HG02870 (cell line): ENCODE results near the gene H2BK1.

Source experiments
- ATAC-seq: cut with Tn5 transposase; IDR thresholded peaks from one replicate; pipeline ENCODE4 v1.9.1; 2021; ENCODE audit warnings: mild to moderate bottlenecking, moderate library complexity; ENCODE audit not compliant: unreplicated experiment

The H2BK1 gene

DNA sequence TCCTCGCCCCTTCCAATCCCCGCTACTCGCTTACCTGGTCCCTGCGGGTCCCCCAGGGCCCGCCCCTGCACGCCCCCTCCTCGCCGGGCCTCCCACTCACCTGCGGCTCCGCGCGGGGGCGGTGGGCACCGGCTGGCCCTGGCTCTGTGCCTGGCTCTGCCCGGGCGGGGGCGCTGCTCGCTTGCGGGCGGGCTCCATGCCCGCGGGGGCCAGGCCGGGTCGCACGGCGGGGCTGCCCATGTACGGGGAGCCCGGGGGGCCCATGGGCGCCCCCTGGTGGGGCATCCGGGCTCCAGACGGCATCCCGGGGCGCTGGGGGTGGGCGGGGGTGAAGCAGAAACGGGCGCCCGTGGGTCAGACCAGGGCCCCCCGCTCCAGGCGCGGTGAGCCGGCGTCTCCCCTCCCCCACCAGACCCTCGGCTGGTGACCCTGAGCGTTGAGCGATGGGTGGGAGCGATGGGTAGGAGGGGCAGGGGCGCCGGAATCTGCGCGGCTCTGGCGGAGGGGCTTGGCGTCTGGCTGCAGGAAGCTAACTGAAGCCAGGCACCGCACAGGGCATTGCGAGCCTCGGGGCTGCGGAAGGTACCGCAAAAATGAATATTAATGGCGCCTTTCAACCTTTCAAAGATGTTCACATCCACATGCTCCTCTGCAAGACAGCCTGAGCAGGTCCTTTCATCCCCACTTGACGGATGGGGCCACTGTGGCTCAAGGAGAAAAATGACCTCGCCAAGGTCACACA is 35.2 kb upstream of the H2BK1 start:
- no peak for ATAC-seq

DNA sequence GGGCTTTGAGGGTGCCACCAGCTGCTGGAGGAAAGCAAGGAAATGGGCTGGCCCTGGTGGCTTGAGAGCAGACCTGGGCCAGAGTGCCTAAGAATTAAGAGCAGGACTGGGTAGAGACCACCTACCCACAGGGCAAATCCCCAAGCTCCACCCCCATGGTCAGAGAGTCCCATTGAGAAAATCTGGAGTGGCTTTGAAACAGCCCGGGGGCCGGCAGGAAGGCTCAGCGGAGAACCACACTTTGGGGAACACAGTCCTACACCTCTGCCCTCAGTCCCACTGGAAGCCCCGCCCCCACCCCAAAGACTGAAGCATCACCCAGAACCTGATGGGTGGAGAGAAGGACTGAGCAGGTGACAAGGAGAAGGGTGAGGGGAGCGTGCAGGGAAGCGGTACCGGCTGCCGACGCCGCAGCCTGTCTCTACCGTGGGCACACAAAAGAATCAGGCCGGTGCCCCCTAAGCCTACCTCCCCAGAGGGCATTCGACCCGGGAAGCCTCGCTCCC is 34.6 kb upstream of the H2BK1 start:
- ATAC-seq, result no peak

DNA sequence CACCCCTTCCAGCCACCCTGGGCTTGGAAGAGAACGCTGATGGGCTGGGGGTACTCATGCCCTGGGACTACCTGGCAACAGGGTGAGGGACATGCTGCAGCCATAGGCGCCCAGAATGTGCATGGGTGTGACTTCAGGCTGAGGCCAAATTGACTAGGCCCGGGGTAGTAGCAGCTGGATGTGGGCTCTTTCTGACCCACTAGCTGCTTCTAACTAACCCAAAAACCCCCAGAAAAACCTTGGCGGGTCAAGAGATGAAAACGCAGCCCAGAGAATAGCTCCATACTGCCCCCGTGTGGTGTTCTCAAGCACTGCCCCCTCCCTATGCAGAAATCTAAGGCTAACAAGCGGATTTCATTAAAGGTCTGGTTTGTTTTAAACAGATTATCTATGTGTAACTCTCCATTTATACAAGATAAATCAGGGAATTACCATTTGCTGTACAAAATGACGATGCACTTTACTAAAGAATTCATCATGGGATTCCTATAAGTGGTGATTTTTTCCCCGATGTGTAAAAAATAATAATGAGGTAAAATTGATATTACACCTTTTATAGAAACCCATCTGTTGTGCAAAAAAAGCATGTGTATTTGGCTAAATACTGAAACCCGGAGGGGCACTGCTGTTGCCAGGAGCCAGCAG is 34.0 kb upstream of the H2BK1 start:
- ATAC-seq, result no peak

DNA sequence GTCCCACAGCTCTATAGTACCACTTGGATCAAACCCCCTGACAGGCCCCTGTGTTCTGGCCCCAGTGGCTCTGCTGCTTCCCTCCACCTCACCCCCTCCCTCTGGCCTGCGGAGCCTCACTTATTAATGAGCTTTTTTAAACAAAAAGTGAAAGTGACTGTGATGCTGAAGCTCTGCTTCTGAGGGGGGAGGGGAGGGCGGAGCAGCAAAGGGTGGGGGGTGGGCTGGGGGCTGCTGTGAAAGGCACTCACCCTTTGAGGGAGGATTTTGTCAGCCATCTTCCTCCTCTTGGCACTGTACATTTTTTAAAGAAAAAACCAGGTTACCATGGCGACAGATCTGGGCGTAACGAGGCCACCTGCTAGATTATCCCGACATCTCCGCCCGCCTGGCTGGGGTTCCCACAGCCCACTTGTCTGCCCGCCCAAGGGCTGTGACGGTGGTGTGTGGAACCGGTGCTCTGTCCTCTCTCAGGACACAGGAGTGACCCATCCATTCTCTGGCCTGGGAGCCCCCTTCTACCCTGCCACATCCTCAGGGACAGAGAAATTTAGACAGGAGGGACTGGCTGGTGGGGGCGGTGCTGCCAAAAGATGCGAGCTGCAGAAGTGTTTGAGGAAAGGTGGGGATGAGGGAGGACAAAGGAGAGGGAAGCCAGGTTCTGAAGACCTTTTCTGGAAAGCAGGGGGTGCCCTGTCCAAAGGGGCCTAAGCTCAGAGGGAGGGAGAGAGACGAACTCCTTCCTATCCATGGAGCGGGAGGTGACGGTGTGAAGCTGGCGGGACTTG is 33.3 kb upstream of the H2BK1 start:
- no peak for ATAC-seq

DNA sequence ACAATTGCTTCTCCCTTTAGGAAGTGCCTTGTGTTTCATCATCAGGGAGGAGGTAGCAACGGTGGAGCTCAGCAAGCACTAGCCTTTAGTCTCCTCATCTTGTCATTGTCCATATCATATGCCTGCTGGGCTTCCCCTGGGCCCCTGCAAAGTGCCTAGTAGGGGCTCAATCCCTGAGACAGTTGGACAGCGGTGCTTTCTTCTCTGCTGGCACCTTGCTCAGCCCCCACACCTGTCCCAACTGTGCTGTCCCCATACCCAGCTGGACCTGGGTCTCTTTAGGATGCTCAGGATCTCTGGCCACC is 32.7 kb upstream of the H2BK1 start:
- ATAC-seq, result no peak

DNA sequence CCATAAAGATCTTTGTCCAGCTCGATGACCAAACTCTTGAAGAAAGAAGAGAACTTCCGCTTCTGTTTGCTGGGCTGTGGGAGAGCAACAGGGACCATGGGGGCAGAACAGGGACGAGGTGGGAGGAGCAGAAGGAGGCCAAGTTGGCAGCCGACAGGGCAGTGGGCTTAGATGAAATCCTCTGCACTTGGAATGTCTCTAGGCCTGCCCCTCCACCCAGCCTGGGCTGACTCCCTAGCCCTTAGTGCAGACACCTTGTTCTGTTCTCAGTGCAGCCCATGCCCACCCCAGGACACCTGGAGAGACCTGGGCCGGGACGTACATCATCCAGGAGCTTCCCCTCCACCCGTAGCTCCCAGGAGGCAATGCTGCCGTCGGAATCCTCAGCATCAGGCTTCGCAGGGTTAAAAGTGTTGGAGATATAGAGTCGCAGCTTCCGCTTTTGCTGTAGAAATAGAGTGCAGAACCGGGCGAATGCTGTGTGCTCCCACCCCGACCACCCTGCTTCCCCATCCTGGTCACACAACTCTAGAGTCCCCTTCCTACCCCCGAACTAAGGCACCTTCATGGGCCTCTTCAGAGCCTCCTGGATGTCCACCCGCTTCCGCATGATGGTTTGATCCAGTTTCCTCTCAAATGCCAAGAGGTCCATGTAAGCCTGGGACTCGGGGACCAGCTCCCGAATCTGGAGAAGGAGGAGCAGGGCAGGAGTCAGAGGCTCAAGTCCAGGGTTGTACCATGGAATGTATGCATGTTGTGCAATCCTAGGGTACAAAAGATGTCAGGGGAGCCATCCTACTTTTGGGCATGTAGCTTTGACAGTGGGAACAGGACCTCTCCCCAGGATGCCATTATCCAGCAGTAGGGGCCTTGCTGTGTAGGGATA is 32.1 kb upstream of the H2BK1 start:
- ATAC-seq, result no peak

DNA sequence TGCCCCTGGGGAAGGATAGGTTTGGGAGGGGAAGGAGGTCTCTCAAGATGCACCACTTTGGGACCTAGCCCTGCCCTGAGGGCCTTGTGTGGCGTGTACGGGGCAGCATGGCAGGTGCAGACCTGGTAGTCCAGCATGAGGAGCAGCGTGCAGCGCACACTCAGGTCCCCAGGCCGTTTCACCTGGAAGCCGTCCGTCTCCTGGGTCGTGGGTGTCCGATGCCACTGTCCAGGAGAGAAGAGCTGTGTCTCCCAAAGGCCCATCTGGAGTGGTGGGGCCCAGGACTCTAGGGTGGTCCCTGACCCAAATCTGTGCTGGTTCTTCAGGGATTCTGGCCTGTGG is 31.4 kb upstream of the H2BK1 start:
- ATAC-seq, result no peak

DNA sequence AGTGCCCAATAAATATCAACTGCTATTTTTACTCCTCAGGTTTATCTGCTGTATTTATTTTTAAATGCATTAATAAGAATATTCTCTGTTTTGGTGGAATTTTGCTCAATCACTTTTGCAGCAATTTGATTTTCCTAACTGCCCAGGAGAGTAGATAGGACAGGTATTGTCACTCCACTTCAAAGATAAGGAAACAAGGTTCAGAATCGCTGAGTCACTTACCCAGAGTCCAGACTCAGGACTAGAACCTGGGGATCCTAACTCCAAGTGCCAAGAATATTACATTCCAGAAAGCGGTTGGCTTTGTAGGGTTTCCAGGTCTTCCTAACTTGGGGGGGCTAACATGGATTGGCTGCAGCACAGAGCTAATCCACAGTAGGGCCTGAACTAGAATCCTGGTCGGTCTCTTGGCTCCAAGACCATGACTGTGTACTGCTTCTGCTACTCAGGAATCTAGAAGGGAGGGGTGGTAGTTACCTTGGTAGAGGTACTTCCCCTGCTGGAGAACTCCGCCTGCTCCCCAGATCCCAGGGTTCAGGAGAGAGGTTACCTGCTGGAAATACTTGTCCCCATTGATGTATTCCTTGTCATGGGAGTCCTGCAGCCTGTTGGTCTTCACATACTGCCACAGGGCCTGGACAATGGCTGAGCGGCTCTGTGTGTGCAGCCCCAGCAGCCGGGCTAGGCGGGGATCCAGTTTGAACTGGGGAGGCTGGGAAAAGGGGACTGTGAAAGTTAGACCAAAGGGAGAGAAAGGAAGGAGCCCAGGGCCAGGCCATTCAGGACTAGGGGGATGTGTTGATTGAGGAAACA is 30.9 kb upstream of the H2BK1 start:
- ATAC-seq, result no peak

DNA sequence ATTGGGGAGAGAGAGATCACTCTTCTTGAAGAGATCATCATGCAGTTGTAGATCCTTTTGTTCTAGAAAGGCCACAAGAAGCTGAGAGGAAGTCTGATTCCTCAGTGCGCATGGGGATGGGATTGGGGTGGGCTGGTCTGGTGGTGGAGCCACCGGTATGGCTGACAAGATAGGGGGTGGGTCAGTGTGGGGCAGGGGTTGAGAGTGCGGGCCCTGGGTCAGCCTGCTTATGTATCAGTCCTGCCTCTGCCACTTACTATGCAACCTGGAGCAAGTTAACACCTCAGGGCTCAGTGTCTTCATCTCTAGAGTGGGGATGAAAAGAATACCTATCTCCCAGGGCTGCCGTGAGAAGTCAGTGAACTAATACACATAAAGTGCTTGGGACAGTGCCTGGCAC is 30.2 kb upstream of the H2BK1 start:
- ATAC-seq, result no peak

DNA sequence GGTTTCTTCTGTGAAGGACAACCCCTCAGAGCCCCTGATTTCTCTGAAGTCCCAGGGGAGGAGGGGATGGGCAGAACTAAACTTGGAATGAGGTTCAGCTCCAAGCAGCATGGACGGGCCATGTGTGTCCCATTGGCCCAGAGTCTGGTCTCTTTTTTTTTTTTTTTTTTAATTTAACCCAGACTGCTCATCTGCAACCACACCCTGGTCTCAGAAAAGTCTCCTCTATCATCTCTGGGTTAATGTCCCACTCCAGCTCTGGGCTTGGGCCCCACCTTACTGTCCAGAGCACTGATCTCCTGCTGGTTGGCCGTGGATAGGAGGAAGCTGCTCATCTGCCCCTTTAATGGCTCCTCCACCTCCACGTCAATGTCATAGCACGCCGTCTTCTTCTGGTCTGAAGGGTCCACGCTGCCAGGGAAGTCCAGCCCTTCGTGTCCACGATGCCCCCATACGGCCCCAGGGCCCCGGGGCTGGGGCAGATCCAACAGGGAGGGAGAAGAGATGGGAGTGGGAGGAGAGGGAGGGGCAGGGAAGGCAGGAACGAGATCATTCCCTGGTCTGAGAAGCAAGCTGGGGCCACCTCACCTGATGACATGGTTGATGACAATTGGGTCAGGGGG is 29.7 kb upstream of the H2BK1 start:
- ATAC-seq, result no peak

DNA sequence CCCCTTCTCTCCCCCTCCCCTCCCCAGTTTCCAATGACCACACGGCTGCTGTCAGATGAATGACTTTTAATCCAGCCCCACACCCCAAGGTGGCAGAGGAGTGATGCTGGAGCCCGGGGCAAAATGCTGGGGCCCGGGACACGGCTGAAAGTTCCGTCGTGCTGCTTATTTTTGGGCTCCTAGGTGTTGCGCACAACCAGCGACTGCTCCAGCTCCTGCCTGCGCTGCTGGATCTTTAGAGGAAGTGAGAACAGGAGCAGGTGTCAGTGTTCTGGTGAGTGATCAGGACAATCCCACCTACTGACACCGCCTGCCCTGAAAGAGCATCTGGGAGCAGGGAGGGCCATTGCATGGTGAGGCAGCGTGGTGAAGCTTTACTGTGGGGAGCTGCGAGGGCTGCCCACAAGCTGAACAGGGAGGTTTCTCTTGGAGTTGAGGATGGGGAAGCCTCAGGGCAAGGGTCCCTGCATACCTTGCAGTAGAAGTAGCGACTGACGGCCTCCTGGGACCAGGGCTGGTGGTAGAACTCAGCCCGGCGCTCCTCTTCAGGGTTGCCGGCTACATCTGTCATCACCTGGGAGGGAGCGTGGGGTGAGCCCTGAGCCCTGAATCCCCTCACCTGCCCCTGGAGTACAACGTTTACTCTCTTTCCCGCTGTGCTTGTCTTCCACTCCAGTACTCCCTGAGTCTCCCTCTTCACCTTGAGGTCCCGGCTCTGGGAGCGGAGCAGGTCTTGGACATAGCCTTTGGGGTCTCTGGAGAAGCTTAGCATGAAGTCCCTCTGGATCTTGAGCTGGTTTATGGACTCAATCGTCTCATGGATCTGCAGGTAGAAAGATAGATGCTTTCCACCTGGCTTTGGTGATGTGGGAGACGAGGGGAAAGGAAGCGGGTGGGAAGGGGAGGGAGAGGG is 28.9 kb upstream of the H2BK1 start:
- no peak for ATAC-seq

DNA sequence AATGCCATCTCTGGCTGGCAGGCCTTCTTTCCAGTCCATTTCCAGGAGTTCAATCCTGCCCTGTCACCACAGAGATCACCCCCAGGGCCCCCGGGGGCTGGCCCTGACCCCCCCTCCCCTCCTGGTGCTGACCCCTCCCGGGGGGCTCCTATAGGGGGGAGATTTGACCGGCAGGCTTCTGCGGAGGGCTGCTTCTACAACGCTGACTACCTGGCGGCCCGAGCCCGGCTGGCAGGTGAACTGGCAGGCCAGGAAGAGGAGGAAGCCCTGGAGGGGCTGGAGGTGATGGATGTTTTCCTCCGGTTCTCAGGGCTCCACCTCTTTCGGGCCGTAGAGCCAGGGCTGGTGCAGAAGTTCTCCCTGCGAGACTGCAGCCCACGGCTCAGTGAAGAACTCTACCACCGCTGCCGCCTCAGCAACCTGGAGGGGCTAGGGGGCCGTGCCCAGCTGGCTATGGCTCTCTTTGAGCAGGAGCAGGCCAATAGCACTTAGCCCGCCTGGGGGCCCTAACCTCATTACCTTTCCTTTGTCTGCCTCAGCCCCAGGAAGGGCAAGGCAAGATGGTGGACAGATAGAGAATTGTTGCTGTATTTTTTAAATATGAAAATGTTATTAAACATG is 28.0 kb upstream of the H2BK1 start:
- no peak for ATAC-seq

DNA sequence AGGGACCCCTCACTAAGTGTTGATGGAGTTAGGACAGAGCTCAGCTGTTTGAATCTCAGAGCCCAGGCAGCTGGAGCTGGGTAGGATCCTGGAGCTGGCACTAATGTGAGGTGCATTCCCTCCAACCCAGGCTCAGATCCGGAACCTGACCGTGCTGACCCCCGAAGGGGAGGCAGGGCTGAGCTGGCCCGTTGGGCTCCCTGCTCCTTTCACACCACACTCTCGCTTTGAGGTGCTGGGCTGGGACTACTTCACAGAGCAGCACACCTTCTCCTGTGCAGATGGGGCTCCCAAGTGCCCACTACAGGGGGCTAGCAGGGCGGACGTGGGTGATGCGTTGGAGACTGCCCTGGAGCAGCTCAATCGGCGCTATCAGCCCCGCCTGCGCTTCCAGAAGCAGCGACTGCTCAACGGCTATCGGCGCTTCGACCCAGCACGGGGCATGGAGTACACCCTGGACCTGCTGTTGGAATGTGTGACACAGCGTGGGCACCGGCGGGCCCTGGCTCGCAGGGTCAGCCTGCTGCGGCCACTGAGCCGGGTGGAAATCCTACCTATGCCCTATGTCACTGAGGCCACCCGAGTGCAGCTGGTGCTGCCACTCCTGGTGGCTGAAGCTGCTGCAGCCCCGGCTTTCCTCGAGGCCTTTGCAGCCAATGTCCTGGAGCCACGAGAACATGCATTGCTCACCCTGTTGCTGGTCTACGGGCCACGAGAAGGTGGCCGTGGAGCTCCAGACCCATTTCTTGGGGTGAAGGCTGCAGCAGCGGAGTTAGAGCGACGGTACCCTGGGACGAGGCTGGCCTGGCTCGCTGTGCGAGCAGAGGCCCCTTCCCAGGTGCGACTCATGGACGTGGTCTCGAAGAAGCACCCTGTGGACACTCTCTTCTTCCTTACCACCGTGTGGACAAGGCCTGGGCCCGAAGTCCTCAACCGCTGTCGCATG is 27.2 kb upstream of the H2BK1 start:
- no peak for ATAC-seq

DNA sequence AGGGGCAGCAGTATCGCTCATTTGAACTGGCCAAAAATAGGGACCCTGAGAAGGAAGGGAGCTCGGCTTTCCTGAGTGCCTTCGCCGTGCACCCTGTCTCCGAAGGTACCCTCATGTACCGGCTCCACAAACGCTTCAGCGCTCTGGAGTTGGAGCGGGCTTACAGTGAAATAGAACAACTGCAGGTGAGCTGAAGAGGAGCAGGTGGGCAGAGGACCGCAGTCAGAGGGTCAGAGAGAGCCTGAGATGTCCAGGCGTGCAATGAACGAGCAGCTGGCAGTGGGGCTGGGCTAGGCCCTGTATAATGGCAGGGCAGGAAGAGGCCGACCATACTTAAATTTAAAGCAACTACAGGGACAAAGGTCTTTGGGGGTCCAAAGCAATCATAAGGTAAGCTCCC is 26.1 kb upstream of the H2BK1 start:
- ATAC-seq, result no peak

DNA sequence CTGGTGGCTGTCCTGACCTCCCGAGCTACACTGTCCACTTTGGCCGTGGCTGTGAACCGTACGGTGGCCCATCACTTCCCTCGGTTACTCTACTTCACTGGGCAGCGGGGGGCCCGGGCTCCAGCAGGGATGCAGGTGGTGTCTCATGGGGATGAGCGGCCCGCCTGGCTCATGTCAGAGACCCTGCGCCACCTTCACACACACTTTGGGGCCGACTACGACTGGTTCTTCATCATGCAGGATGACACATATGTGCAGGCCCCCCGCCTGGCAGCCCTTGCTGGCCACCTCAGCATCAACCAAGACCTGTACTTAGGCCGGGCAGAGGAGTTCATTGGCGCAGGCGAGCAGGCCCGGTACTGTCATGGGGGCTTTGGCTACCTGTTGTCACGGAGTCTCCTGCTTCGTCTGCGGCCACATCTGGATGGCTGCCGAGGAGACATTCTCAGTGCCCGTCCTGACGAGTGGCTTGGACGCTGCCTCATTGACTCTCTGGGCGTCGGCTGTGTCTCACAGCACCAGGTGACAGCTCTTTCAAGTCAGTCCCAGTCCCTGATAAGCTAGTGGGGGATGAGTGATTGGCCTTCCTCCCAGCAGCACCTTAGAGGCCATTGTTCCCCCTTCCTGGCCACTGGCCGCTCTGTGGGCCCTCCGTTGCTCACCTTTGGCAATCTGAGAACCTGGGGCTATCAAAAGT is 25.0 kb upstream of the H2BK1 start:
- no peak for ATAC-seq

DNA sequence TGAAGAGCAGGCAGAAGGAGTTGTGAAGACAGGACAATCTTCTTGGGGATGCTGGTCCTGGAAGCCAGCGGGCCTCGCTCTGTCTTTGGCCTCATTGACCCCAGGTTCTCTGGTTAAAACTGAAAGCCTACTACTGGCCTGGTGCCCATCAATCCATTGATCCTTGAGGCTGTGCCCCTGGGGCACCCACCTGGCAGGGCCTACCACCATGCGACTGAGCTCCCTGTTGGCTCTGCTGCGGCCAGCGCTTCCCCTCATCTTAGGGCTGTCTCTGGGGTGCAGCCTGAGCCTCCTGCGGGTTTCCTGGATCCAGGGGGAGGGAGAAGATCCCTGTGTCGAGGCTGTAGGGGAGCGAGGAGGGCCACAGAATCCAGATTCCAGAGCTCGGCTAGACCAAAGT is 23.5 kb upstream of the H2BK1 start:
- no peak for ATAC-seq
